ENCODE results near the gene SEC16A.

The SEC16A gene

GRCh38 chr9:136436055-136436634 is 46.7 kb downstream of the SEC16A start:
- no peak for TF ChIP-seq TAF1 (IDR thresholded peaks at IDR 0.05; ENCODE audit: borderline replicate concordance, insufficient read depth, low read length)
- no peak for TF ChIP-seq SIN3A (IDR thresholded peaks at IDR 0.05; ENCODE audit: borderline replicate concordance, insufficient read depth, low read length)
- TF ChIP-seq POLR2AphosphoS5 (IDR thresholded peaks at IDR 0.05; ENCODE audit: low read depth, low read length): no peak
- no peak for TF ChIP-seq REST (IDR thresholded peaks at IDR 0.05; ENCODE audit: insufficient read depth in 1 of 2, low read depth in 2 of 2, low read length in 2 of 2)
- no peak for TF ChIP-seq FOXP2 (optimal IDR thresholded peaks at IDR 0.05; ENCODE audit: borderline replicate concordance, extremely low read depth, extremely low read length, insufficient read depth)

DNA sequence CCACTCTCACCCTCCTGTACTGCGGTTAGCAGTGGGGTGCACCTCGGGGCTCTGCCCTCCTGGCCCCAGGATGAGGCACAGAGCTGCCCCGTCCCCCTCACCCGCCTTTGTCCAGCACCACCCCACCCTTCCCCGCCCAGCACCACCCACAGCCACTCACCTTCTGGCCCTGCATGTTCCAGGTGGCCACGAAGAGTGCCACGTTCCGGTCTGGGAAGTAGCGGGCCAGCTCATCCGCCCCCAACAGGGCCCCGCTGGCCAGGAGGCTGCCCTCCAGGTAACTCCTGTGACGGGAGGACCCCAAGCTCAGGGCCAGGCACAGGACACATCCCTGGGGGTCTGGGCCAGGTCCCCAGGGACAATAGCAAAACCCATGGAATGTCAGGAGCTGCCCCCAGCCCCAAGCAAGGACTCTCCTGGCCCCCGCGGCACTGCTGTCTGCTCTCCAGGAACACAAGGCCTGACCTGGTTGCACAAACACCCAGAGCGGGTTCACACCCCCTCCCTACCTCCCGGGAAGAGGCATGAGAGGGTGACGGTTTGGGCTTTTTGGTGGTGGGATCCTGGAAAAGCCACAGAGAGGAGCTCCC is 48.2 kb downstream of the SEC16A start:
- TF ChIP-seq FOXP2 (optimal IDR thresholded peaks at IDR 0.05; ENCODE audit: borderline replicate concordance, extremely low read depth, extremely low read length, insufficient read depth): no peak

DNA sequence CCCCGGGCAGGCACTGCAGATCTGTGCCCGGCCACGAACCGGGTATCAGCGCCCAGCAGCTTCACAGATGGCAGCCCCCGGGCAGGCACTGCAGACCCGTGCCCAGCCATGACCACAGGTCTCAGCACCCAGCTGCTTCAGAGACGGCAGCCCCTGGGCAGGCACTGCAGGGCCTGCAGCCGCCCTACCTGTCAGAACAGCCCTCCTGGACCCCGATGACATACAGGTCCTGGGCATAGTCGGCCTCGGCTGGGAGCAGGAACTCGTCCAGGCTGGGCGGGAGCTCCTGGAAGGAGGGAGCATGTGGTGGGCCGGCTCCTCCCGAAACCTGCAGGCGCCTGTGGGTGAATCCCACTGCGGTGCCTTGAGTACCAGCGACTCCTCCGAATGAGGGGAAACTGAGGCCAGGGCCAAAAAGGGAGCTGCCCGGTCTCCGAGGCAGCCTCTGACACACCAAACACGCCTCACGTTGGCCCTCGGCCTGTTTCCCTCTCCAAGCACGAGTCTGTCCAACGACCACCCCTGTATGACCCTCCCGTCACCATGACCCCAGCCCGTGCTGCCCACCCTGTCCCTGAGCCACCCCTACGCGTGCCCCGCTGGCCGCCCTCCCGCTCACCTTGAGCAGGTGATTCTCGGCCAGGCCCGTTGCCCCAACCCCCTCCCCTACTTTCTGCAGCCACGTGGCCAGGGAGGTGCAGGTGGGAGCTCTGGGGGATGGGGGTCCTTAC is 48.8 kb downstream of the SEC16A start:
- TF ChIP-seq POLR2AphosphoS5 (IDR thresholded peaks at IDR 0.05; ENCODE audit: low read depth, low read length): no peak
- no peak for TF ChIP-seq FOXP2 (optimal IDR thresholded peaks at IDR 0.05; ENCODE audit: borderline replicate concordance, extremely low read depth, extremely low read length, insufficient read depth)
- no peak for TF ChIP-seq SIN3A (IDR thresholded peaks at IDR 0.05; ENCODE audit: borderline replicate concordance, insufficient read depth, low read length)
- TF ChIP-seq TAF1 (IDR thresholded peaks at IDR 0.05; ENCODE audit: borderline replicate concordance, insufficient read depth, low read length): no peak
- no peak for TF ChIP-seq REST (IDR thresholded peaks at IDR 0.05; ENCODE audit: insufficient read depth in 1 of 2, low read depth in 2 of 2, low read length in 2 of 2)

DNA sequence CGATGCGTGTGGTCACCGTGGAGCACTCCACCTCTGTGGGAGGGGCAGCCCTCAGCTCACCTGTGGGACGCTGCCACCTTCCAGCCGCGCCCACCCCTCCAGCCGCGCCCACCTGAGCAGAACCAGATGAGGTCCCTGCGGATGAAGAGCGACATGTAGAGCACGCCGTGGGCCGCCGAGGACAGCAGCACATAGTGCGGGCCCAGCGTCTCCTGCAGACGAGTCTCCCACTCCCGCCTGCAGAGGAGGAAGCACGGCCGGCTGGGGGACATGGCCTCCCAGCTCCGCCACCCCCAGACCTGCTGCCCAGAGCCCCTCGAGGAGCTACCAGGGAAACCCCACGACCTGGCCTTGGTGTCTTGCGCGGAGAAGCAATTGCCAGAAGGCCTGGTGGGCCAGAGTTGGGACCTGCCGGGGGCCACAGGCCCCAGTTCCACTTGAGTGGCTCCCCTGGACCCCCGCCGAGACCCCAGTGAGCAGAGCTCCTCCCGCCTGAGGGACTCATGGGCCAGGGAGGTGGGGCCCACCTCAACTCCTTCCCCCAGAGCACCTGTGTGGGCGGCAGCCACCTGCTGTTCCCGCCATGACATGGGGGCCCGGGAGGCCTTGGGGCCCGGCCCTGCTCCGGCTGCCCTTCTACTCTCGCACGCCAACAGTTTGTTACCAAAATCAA is 49.7 kb downstream of the SEC16A start:
- no peak for TF ChIP-seq TAF1 (IDR thresholded peaks at IDR 0.05; ENCODE audit: borderline replicate concordance, insufficient read depth, low read length)
- no peak for TF ChIP-seq REST (IDR thresholded peaks at IDR 0.05; ENCODE audit: insufficient read depth in 1 of 2, low read depth in 2 of 2, low read length in 2 of 2)
- no peak for TF ChIP-seq SIN3A (IDR thresholded peaks at IDR 0.05; ENCODE audit: borderline replicate concordance, insufficient read depth, low read length)
- no peak for TF ChIP-seq POLR2AphosphoS5 (IDR thresholded peaks at IDR 0.05; ENCODE audit: low read depth, low read length)
- no peak for TF ChIP-seq FOXP2 (optimal IDR thresholded peaks at IDR 0.05; ENCODE audit: borderline replicate concordance, extremely low read depth, extremely low read length, insufficient read depth)

GRCh38 chr9:136432591-136432990 is 50.2 kb downstream of the SEC16A start:
- TF ChIP-seq FOXP2 (optimal IDR thresholded peaks at IDR 0.05; ENCODE audit: borderline replicate concordance, extremely low read depth, extremely low read length, insufficient read depth) (no peak), POLR2AphosphoS5 (IDR thresholded peaks at IDR 0.05; ENCODE audit: low read depth, low read length) (no peak), SIN3A (IDR thresholded peaks at IDR 0.05; ENCODE audit: borderline replicate concordance, insufficient read depth, low read length) (no peak), TAF1 (IDR thresholded peaks at IDR 0.05; ENCODE audit: borderline replicate concordance, insufficient read depth, low read length) (no peak), REST (IDR thresholded peaks at IDR 0.05; ENCODE audit: insufficient read depth in 1 of 2, low read depth in 2 of 2, low read length in 2 of 2) (no peak)

Measured in PFSK-1 (cell line).